ENCODE measurements around the gene ADGRL2.

ADGRL2 gene

GRCh38 chr1:81808760-81809159 lies 8.0 kb downstream of the ADGRL2 start:
- no CpG with 5 or more reads among the region's 7 CpGs for WGBS (ENCODE audit: extremely low coverage, insufficient coverage, insufficient read length)
- H3K18ac ChIP-seq (ENCODE audit: low read length): no peak overlapping the region

GRCh38 chr1:81809808-81810207 lies 9.1 kb downstream of the ADGRL2 start:
- Histone ChIP-seq H3K4me2 (ENCODE audit: low read length) (no peak overlapping the region), H2AFZ (ENCODE audit: insufficient read depth, low read length, poor library complexity) (no peak overlapping the region), H3K9me3 (ENCODE audit: insufficient read depth, low read depth, low read length) (no peaks in the 10 kb centered on the region), H3K14ac (ENCODE audit: low read length) (no peak overlapping the region), H3K23ac (ENCODE audit: low read length) (no peak overlapping the region), H2BK120ac (ENCODE audit: insufficient read depth, low read length, poor library complexity) (no peak overlapping the region), H4K8ac (ENCODE audit: low read depth, low read length) (no peak overlapping the region), H3K18ac (ENCODE audit: low read length) (no peak overlapping the region), H4K91ac (ENCODE audit: low read depth, low read length) (no peak overlapping the region), H3K9ac (ENCODE audit: low read length) (no peak overlapping the region), H4K12ac (ENCODE audit: low read depth, low read length) (no peak overlapping the region), H2BK5ac (ENCODE audit: low read depth, low read length, poor library complexity) (no peak overlapping the region), H3K4me1 (ENCODE audit: control insufficient read depth in 1 of 2, insufficient read depth in 2 of 2, low read length in 2 of 2) (no peaks in the 10 kb centered on the region), H2AK5ac (ENCODE audit: low read length) (no peak overlapping the region), H3K4ac (ENCODE audit: low read depth, low read length) (no peak overlapping the region), H3K27ac (ENCODE audit: low read depth, low read length) (no peak overlapping the region), H3K79me2 (ENCODE audit: control insufficient read depth, insufficient read depth, low read length, poor library complexity) (no peaks in the 10 kb centered on the region), H3K79me1 (ENCODE audit: low read length) (no peaks in the 10 kb centered on the region), H3K4me3 (ENCODE audit: low read depth, low read length) (no peak overlapping the region), H3K36me3 (ENCODE audit: control insufficient read depth in 1 of 2, insufficient read depth in 2 of 2, low read length in 2 of 2) (no peaks in the 10 kb centered on the region), H2BK12ac (ENCODE audit: low read length) (no peak overlapping the region), H3K27me3 (ENCODE audit: insufficient read depth, low read length) (no peaks in the 10 kb centered on the region)
- WGBS (ENCODE audit: extremely low coverage, insufficient coverage, insufficient read length): no CpG with 5 or more reads among the region's 1 CpG
- no peak for DNase-seq

More at GRCh38 chr1:81808760-81809159, 8.0 kb downstream of the ADGRL2 start:
- DNase-seq: peak in 1 of 2 donors; percentile 51
- Histone ChIP-seq H3K4me2 (ENCODE audit: low read length) (peak overlapping the region; percentile 52), H2BK120ac (ENCODE audit: insufficient read depth, low read length, poor library complexity) (no peak overlapping the region), H2AK5ac (ENCODE audit: low read length) (no peak overlapping the region), H3K79me1 (ENCODE audit: low read length) (no peaks in the 10 kb centered on the region), H3K4ac (ENCODE audit: low read depth, low read length) (no peak overlapping the region), H4K91ac (ENCODE audit: low read depth, low read length) (no peak overlapping the region), H2BK12ac (ENCODE audit: low read length) (no peak overlapping the region), H3K79me2 (ENCODE audit: control insufficient read depth, insufficient read depth, low read length, poor library complexity) (no peaks in the 10 kb centered on the region), H3K4me1 (ENCODE audit: control insufficient read depth in 1 of 2, insufficient read depth in 2 of 2, low read length in 2 of 2) (no peaks in the 10 kb centered on the region), H3K9ac (ENCODE audit: low read length) (no peak overlapping the region), H3K36me3 (ENCODE audit: control insufficient read depth in 1 of 2, insufficient read depth in 2 of 2, low read length in 2 of 2) (no peaks in the 10 kb centered on the region), H3K4me3 (ENCODE audit: low read depth, low read length) (no peak overlapping the region), H4K12ac (ENCODE audit: low read depth, low read length) (no peak overlapping the region), H3K14ac (ENCODE audit: low read length) (no peak overlapping the region), H2AFZ (ENCODE audit: insufficient read depth, low read length, poor library complexity) (no peak overlapping the region), H3K27me3 (ENCODE audit: insufficient read depth, low read length) (no peaks in the 10 kb centered on the region), H3K9me3 (ENCODE audit: insufficient read depth, low read depth, low read length) (no peaks in the 10 kb centered on the region), H3K23ac (ENCODE audit: low read length) (no peak overlapping the region), H3K27ac (ENCODE audit: low read depth, low read length) (no peak overlapping the region), H2BK5ac (ENCODE audit: low read depth, low read length, poor library complexity) (no peak overlapping the region), H4K8ac (ENCODE audit: low read depth, low read length) (no peak overlapping the region)

GRCh38 chr1:81811757-81812371 lies 11.1 kb downstream of the ADGRL2 start:
- no CpG with 5 or more reads among the region's 3 CpGs for WGBS (ENCODE audit: extremely low coverage, insufficient coverage, insufficient read length)
- Histone ChIP-seq H3K27ac (ENCODE audit: low read depth, low read length) (no peak overlapping the region), H2AK5ac (ENCODE audit: low read length) (no peak overlapping the region), H3K9me3 (ENCODE audit: insufficient read depth, low read depth, low read length) (no peaks in the 10 kb centered on the region), H2BK12ac (ENCODE audit: low read length) (no peak overlapping the region), H2BK120ac (ENCODE audit: insufficient read depth, low read length, poor library complexity) (no peak overlapping the region), H3K4me3 (ENCODE audit: low read depth, low read length) (no peak overlapping the region), H3K9ac (ENCODE audit: low read length) (no peak overlapping the region), H3K79me2 (ENCODE audit: control insufficient read depth, insufficient read depth, low read length, poor library complexity) (no peaks in the 10 kb centered on the region), H3K4me2 (ENCODE audit: low read length) (no peak overlapping the region), H3K79me1 (ENCODE audit: low read length) (no peaks in the 10 kb centered on the region), H3K36me3 (ENCODE audit: control insufficient read depth in 1 of 2, insufficient read depth in 2 of 2, low read length in 2 of 2) (no peaks in the 10 kb centered on the region), H3K4ac (ENCODE audit: low read depth, low read length) (no peak overlapping the region), H3K27me3 (ENCODE audit: insufficient read depth, low read length) (no peaks in the 10 kb centered on the region), H3K14ac (ENCODE audit: low read length) (no peak overlapping the region), H2BK5ac (ENCODE audit: low read depth, low read length, poor library complexity) (no peak overlapping the region), H3K4me1 (ENCODE audit: control insufficient read depth in 1 of 2, insufficient read depth in 2 of 2, low read length in 2 of 2) (no peaks in the 10 kb centered on the region), H3K23ac (ENCODE audit: low read length) (no peak overlapping the region), H3K18ac (ENCODE audit: low read length) (no peak overlapping the region), H4K12ac (ENCODE audit: low read depth, low read length) (no peak overlapping the region), H4K8ac (ENCODE audit: low read depth, low read length) (no peak overlapping the region), H4K91ac (ENCODE audit: low read depth, low read length) (no peak overlapping the region), H2AFZ (ENCODE audit: insufficient read depth, low read length, poor library complexity) (no peak overlapping the region)
- peak in 1 of 2 donors; percentile 1 for DNase-seq

- no peak for DNase-seq
- Histone ChIP-seq H3K4me2 (ENCODE audit: low read length) (no peak overlapping the region), H3K79me2 (ENCODE audit: control insufficient read depth, insufficient read depth, low read length, poor library complexity) (no peaks in the 10 kb centered on the region), H4K91ac (ENCODE audit: low read depth, low read length) (no peak overlapping the region), H3K4ac (ENCODE audit: low read depth, low read length) (no peak overlapping the region), H2BK5ac (ENCODE audit: low read depth, low read length, poor library complexity) (no peak overlapping the region), H3K27me3 (ENCODE audit: insufficient read depth, low read length) (no peaks in the 10 kb centered on the region), H3K9me3 (ENCODE audit: insufficient read depth, low read depth, low read length) (no peaks in the 10 kb centered on the region), H3K27ac (ENCODE audit: low read depth, low read length) (no peak overlapping the region), H2BK12ac (ENCODE audit: low read length) (no peak overlapping the region), H3K9ac (ENCODE audit: low read length) (no peak overlapping the region), H2AFZ (ENCODE audit: insufficient read depth, low read length, poor library complexity) (no peak overlapping the region), H3K79me1 (ENCODE audit: low read length) (no peaks in the 10 kb centered on the region), H3K4me1 (ENCODE audit: control insufficient read depth in 1 of 2, insufficient read depth in 2 of 2, low read length in 2 of 2) (no peaks in the 10 kb centered on the region), H4K12ac (ENCODE audit: low read depth, low read length) (no peak overlapping the region), H3K36me3 (ENCODE audit: control insufficient read depth in 1 of 2, insufficient read depth in 2 of 2, low read length in 2 of 2) (no peaks in the 10 kb centered on the region), H4K8ac (ENCODE audit: low read depth, low read length) (no peak overlapping the region), H3K4me3 (ENCODE audit: low read depth, low read length) (no peak overlapping the region), H3K14ac (ENCODE audit: low read length) (no peak overlapping the region), H3K23ac (ENCODE audit: low read length) (no peak overlapping the region), H3K18ac (ENCODE audit: low read length) (no peak overlapping the region), H2AK5ac (ENCODE audit: low read length) (no peak overlapping the region), H2BK120ac (ENCODE audit: insufficient read depth, low read length, poor library complexity) (no peak overlapping the region)
- WGBS (ENCODE audit: extremely low coverage, insufficient coverage, insufficient read length): no CpG with 5 or more reads among the region's 4 CpGs
Observed at GRCh38 chr1:81812712-81813111, 12.0 kb downstream of the ADGRL2 start.

Measured in trophoblast cell (in vitro differentiated cells and primary cell).